ENCODE measurements around the gene ALPG. TPM values are rescaled to one million over a fixed set of nuclear protein-coding genes. Genes with fewer than 3 reads are reported as not detected.

The ALPG gene
- total and polyA plus RNA-seq, 2 of the 4 experiments (the other 2 are of a cell fraction) = not detected

- Histone ChIP-seq H3K9ac (ENCODE audit: low read depth, low read length) (no peak overlapping the region), H2BK5ac (ENCODE audit: low read depth, low read length, poor library complexity, severe bottlenecking) (no peak overlapping the region), H3K23ac (ENCODE audit: low read depth, low read length) (no peak overlapping the region), H4K20me1 (ENCODE audit: insufficient read depth, low read length) (no peaks in the 10 kb centered on the region; the same call in 1 of the 2 replicates), H3K4me2 (ENCODE audit: low read depth, low read length) (no peak overlapping the region), H3K4me1 (ENCODE audit: control insufficient read depth, insufficient read depth, low read length) (peaks cover 3% of the 10 kb centered on the region; the same call in 1 of the 2 replicates), H3K79me1 (ENCODE audit: low read depth in 1 of 2, low read length in 2 of 2) (no peaks in the 10 kb centered on the region), H3K9me3 (ENCODE audit: control insufficient read depth, insufficient read depth, low read length) (peaks cover 2% of the 10 kb centered on the region; the same call in 1 of the 2 replicates), H3K36me3 (ENCODE audit: control insufficient read depth, insufficient read depth, low read length) (no peaks in the 10 kb centered on the region), H2AFZ (replicated peaks; ENCODE audit: low read length, poor library complexity) (no peak overlapping the region), H3K14ac (replicated peaks; ENCODE audit: low read depth, low read length) (no peak overlapping the region), H3K18ac (ENCODE audit: low read depth, low read length) (no peak overlapping the region), H3K9me1 (ENCODE audit: insufficient read depth, low read length) (no peaks in the 10 kb centered on the region), H2AK5ac (ENCODE audit: low read depth, low read length) (no peak overlapping the region), H2AK9ac (replicated peaks; ENCODE audit: low read depth, low read length, poor library complexity) (no peak overlapping the region), H2BK15ac (ENCODE audit: low read depth, low read length) (no peak overlapping the region), H2BK120ac (ENCODE audit: low read depth, low read length) (no peak overlapping the region), H3K27me3 (ENCODE audit: control insufficient read depth, insufficient read depth, low read length) (peaks cover 69% of the 10 kb centered on the region), H4K8ac (ENCODE audit: low read depth in 2 of 2, low read length in 2 of 2) (no peak overlapping the region), H2BK20ac (ENCODE audit: low read depth, low read length) (no peak overlapping the region), H3K4me3 (ENCODE audit: insufficient read depth, low read depth, low read length) (no peak overlapping the region), H3K4ac (ENCODE audit: low read depth, low read length) (no peak overlapping the region), H4K91ac (ENCODE audit: insufficient read depth, low read depth, low read length) (no peak overlapping the region), H3K27ac (ENCODE audit: insufficient read depth, low read length) (no peak overlapping the region), H4K5ac (ENCODE audit: low read depth, low read length) (no peak overlapping the region), H3K56ac (ENCODE audit: extremely low read depth, insufficient read depth, low read length) (no peak overlapping the region)
- intact Hi-C loops (cut with micrococcal nuclease) = loop anchor here (5.0 kb wide), 1 partner anchor 42 kb away; no protein-coding TSS in a partner anchor
- ATAC-seq (ENCODE audit: low read depth) (peak; percentile 24; the same call in 1 of the 2 replicates), DNase-seq (peak; percentile 6)
- TF ChIP-seq SMC3 (IDR thresholded peaks at IDR 0.05; ENCODE audit: low read depth, low read length) (no peak), MAFK (IDR thresholded peaks at IDR 0.05; ENCODE audit: low read depth, low read length) (no peak), CEBPB (IDR thresholded peaks at IDR 0.05; ENCODE audit: low read depth, low read length) (no peak), FOS (IDR thresholded peaks at IDR 0.05; ENCODE audit: low read depth, low read length) (no peak), NFE2L2 (IDR thresholded peaks at IDR 0.05; ENCODE audit: low read depth, low read length) (no peak), RAD21 (IDR thresholded peaks at IDR 0.05; ENCODE audit: low read length) (no peak), CTCF (conservative IDR thresholded peaks at IDR 0.05; ENCODE audit: low read depth, low read length) (no peak), POLR2A (IDR thresholded peaks at IDR 0.05; ENCODE audit: low read depth, low read length) (no peak), USF2 (IDR thresholded peaks at IDR 0.05; ENCODE audit: low read depth, low read length) (no peak), RFX5 (IDR thresholded peaks at IDR 0.05; ENCODE audit: low read depth, low read length) (no peak), CHD1 (IDR thresholded peaks at IDR 0.05; ENCODE audit: low read depth, low read length) (no peak), MAZ (IDR thresholded peaks at IDR 0.05; ENCODE audit: borderline replicate concordance, low read depth, low read length) (no peak), RCOR1 (IDR thresholded peaks at IDR 0.05; ENCODE audit: insufficient replicate concordance, low read length) (no peak), BHLHE40 (IDR thresholded peaks at IDR 0.05; ENCODE audit: low read depth, low read length) (no peak), MXI1 (IDR thresholded peaks at IDR 0.05; ENCODE audit: borderline replicate concordance, low read depth, low read length) (no peak)
- in situ Hi-C loops (cut with MboI; ENCODE audit: low sequenced_read_pairs) = no loop called here
- no TSS peak for BruUV-seq (replicated peaks)
- POLR2A ChIA-PET (ENCODE audit: unreplicated experiment) = no interaction called here
- 0% methylated on average over 1 of the region's 6 CpGs; no CpG with 5 or more reads in 1 of the 2 experiments for WGBS, 2 experiments (ENCODE audit: extremely low coverage in 2 of 2, insufficient read length in 1 of 2)
- CTCF ChIA-PET = no interaction called here
- dilution Hi-C loops (cut with HindIII; ENCODE audit: low sequenced_read_pairs, unreplicated experiment) = no loop called here
These were observed 17.3 kb upstream of the ALPG start for GRCh38 chr2:232389327-232389726.
